GM19324 (cell line): Measurements from ENCODE around the gene STARD10.
"Not testable (repeated sequence)": the region's sequence is repeated elsewhere in the genome, so short reads cannot be mapped to it uniquely, and the experiment has no call there.

Source experiments
- ATAC-seq: cut with Tn5 transposase; IDR thresholded peaks from one replicate; pipeline ENCODE4 v1.9.1; 2021; ENCODE audit warnings: mild to moderate bottlenecking, moderate library complexity; ENCODE audit not compliant: unreplicated experiment, low FRiP score

Gene STARD10, protein sequence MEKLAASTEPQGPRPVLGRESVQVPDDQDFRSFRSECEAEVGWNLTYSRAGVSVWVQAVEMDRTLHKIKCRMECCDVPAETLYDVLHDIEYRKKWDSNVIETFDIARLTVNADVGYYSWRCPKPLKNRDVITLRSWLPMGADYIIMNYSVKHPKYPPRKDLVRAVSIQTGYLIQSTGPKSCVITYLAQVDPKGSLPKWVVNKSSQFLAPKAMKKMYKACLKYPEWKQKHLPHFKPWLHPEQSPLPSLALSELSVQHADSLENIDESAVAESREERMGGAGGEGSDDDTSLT

GRCh38 chr11:72793425-72794367 is at the start of gene STARD10:
STARD10 (minus strand) TSS chr11:72794047; CDS start chr11:72781181, 12,866 bp downstream.
- peak; percentile 92 for ATAC-seq

- no peak for ATAC-seq
These were observed 48.9 kb upstream of the STARD10 start for GRCh38 chr11:72842653-72843330.

DNA sequence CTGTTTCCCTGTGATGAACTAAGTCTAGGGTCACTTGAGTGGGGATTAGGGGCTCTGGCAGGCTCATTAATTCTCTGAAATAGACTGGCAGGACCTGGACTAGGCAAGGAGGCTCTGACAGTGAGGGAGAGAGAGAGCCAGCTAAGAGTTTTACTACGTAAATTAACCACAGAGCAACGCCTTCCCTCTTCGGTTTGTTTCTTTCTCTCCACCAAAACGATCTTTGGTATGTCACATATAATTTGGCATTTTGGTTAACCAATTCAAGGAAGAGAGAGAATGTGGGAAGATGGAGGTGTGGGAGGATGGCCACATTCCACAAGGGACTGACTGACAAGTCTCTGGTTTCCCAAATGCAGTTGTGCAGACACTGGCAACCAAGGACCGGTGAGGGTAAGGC is 48.3 kb upstream of the STARD10 start:
- ATAC-seq = no peak

DNA sequence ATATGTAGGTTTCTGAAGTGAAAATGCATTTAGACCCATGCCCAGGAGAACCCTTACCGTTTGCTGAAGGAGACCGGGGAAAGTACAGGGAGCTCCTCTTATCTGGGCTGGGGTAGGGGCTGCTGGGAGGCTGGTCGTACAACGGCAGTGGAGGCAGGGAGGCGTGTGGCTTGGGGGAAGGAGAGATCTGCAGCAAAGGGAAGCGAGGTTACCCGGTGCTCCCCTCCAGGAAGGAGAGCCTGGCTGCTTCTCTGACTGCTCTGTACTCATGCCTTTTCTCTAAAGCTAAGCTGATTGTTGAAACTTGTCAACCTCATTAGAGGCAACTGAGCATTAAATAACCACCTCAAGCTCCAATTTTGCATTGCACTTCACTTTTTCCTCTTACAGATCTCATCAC is 47.5 kb upstream of the STARD10 start:
- no peak for ATAC-seq

GRCh38 chr11:72840780-72841179 is 46.9 kb upstream of the STARD10 start:
- no peak for ATAC-seq

DNA sequence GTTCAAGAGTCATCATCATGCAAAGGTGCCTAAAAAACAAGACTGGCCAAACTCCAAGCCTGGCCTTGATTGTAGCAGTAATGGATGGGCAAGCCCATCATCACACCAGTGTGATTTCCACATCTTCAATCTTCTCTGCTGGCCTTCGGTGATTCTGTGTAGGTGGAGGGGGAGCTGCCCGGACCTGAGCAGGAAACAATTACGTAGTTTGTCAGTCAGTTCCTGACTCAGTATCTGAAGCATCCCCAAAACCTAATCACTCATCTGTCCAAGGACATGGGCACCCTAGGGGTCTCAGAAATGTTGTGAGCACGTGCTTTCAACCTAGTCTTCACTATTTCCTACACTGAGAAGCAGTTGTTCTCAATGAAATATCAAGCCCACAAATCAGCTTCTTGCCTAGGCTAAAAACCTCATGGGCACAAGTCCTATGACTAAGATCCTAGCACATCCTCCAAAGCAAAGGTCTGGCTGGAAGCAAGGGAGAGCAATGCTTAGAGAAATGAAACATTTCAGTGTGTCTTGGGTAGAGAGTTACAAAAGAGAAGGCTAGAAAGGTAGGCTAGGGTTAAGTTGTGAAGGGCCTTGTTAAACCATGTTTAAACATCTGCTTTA is 45.0 kb upstream of the STARD10 start:
- ATAC-seq = no peak

DNA sequence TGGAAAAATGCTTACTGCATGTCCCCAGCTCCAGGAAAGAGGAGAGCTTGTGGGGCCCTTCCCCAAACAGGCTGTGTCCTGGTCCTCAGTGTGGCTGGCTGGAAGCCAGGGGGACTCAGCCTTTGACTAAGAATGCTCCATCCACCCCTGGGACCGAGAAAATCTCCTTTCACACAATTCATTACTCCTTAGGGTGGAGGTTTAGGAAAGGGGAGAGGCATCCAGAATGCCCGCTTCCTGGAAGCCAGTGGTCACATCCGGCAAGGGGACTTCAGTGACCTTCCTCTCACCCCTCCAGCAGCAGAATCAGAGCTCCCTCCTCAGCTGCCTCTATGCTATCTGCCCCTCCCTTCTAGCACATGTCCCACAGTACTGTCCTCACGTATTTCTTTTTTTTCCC is 42.3 kb upstream of the STARD10 start:
- no peak for ATAC-seq

DNA sequence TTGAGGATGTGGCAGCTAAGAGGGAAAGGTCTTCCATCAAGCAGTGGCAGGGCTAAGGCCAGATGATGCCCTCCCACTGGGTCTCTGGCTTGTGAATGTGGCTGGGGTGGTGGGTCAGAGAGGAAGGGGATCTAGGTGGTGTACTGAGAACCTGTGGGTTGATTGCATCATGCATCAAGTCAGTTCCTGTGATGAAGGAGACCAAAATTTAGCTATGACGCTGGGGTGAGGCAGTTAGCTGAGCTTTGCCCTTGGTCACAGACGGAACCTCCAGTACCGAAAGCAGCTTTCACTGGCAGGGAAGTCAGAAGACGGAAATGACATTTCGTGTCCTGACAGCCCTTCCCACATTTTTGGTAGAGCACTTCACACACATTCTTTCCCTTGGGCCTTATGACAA is 41.1 kb upstream of the STARD10 start:
- ATAC-seq = no peak

DNA sequence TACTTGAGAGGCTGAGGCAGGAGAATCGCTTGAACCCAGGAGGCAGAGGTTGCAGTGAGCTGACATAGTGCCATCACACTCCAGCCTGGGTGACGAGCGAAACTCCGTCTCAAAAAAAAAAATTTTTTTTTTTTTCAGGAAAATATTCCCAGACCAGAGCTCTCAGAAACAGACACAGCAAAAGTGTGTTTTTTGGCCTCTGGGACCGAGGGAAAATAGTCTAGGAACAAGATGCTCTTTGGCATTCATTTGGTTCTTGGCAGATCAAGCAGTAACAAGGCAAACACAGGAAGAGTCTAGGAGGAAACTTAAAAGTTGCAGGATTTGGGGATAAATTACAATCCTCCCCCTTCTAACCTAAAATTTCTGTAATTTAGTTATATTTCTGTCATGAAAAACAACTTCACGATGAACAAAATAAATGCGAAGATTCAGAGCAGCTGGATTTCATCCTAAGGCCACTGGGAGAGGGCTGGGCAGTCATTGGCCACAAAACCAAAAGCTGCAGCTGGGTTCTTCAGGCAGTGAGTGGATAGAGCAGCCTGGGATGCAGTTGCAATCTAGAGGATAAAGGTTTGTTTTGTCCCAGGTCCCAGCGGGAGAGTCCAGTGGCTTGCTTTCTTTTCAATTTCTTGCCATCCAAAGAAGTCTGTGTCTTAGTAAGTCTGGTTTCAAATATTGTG is 40.1 kb upstream of the STARD10 start:
- no peak for ATAC-seq

- no peak for ATAC-seq
These were observed 39.4 kb upstream of the STARD10 start for GRCh38 chr11:72833083-72833733.

GRCh38 chr11:72832301-72833082 is 38.6 kb upstream of the STARD10 start:
- no peak for ATAC-seq

DNA sequence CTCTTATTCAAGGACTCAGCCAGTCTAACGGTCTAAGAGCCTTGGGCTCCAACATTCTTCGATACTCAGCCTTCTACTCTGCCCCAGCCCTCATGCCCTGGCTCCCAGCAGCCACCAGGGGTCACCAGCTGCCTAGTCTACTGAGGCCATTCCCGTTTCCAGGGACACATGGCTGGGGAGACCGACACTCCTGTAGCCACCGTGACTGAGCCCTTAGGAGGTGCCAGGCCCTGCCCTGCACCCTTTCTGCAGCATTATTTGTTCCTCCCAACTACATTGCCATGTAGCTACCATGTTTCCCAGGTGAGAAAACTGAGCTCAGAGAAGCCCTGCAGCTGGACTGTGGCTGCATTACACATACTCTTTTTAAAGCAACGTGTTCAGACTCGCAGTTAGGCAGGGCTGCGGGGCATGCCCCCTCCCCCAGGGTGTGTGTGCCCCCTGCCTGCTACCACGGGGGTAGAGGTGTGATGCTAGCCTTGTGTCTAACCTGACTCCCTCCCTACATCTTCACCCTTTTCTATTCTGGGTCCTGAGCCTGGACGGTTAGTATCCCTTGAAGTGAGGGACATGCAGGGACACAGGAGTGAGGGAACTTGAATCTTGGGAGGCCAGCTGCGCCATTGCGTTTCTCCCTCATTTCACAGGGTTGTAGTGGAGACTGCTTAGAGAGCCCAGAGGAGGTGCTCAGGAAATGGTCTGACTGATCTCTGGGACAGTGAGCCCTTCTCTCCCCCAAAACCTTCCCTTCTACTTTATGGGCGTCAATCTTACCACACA is 37.9 kb upstream of the STARD10 start:
- ATAC-seq = no peak

GRCh38 chr11:72829884-72830533 is 36.2 kb upstream of the STARD10 start:
- no peak for ATAC-seq

DNA sequence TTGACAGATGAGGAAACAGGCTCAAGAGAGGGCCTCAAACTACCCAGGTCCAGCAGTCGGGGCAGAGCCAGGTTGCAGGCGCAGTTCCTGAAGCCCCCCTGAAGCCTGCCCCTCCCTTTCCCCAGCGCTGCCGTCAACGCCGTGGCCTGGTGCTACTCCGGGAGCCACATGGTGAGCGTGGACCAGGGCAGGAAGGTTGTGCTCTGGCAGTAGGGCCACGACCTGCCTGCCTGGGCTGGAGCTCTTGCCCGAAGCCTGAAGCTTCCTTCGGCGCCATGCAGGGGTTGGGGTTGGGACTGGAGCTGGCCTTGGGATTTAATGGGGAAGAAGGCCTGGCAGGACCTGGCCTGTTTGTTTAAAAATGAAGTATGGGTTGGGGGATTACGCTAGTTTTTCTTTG is 35.3 kb upstream of the STARD10 start:
- ATAC-seq = no peak

- ATAC-seq = no peak
These were observed 34.9 kb upstream of the STARD10 start for GRCh38 chr11:72828692-72829101.

DNA sequence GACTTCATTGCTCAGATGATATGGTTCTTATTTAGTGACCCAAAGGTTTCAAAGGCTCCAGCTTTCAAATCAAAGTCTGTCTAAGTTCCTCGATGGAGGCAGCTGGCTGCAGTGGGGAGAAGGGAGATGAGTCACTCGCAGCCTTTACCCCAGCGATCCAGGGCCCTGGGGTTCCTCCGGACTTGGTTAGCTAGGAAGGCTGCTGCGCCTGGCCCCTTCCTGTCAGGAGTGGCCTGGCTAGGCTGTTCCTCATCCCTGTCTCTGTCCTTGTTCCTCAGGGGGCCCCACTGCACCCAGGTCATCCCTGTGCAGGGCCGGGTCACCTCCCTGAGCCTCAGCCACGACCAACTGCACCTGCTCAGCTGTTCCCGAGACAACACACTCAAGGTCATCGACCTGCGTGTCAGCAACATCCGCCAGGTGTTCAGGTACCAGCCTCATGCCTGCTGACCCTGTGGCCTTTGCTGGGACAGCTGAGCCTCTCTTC is 34.3 kb upstream of the STARD10 start:
- ATAC-seq = no peak

GRCh38 chr11:72827656-72828055 is 33.8 kb upstream of the STARD10 start:
- ATAC-seq = not testable (repeated sequence)
